HL-60/S4 treated with retinoic acid at 250 ng/mL for 4 days and 3 days (cell line): ENCODE measurements around the gene USHBP1.
"Not testable (repeated sequence)": the region's sequence is repeated elsewhere in the genome, so short reads cannot be mapped to it uniquely, and the experiment has no call there.

ENCODE experiments used
- in situ Hi-C: fragments of 300-500 bp; cut with MboI; formaldehyde crosslinking; loops from 2 replicates; pipeline ENCODE4 v1.7.0; 2022; ENCODE audit warnings: low sequenced_read_pairs

Gene USHBP1

GRCh38 chr19:17295551-17295950, 31.0 kb upstream of the USHBP1 start:
- in situ Hi-C loops = not testable (repeated sequence)

- in situ Hi-C loops = no loop called here
Measured at GRCh38 chr19:17294051-17294891, 29.7 kb upstream of the USHBP1 start.

- in situ Hi-C loops = no loop called here
Measured at GRCh38 chr19:17293605-17294004, 29.1 kb upstream of the USHBP1 start.

- in situ Hi-C loops = no loop called here
Measured at GRCh38 chr19:17292301-17293074, 27.9 kb upstream of the USHBP1 start.

GRCh38 chr19:17289489-17289888, 24.9 kb upstream of the USHBP1 start:
- in situ Hi-C loops = loop anchor here (10.0 kb wide), 1 partner anchor 215 kb away; the partner anchor contains the start of genes HAUS8 and MYO9B

GRCh38 chr19:17286752-17287151, 22.2 kb upstream of the USHBP1 start:
- in situ Hi-C loops = loop anchor here (10.0 kb wide), 1 partner anchor 212 kb away; the partner anchor contains the start of genes HAUS8 and MYO9B

GRCh38 chr19:17286263-17286662, 21.7 kb upstream of the USHBP1 start:
- in situ Hi-C loops = loop anchor here (10.0 kb wide), 1 partner anchor 211 kb away; the partner anchor contains the start of genes HAUS8 and MYO9B

- in situ Hi-C loops = loop anchor here (10.0 kb wide), 1 partner anchor 211 kb away; the partner anchor contains the start of genes HAUS8 and MYO9B
Measured at GRCh38 chr19:17285415-17286135, 21.0 kb upstream of the USHBP1 start.

- in situ Hi-C loops = loop anchor here (10.0 kb wide), 1 partner anchor 209 kb away; the partner anchor contains the start of genes HAUS8 and MYO9B
Measured at GRCh38 chr19:17283504-17283996, 19.0 kb upstream of the USHBP1 start.

GRCh38 chr19:17282488-17283125, 18.1 kb upstream of the USHBP1 start:
- in situ Hi-C loops = loop anchor here (10.0 kb wide), 1 partner anchor 208 kb away; the partner anchor contains the start of genes HAUS8 and MYO9B

GRCh38 chr19:17281391-17282304, 17.1 kb upstream of the USHBP1 start, which contains the start of gene ANKLE1:
Gene ANKLE1, plus strand, starts transcription at chr19:17281901. Its CDS starts 20 bp downstream, at chr19:17281921.
- in situ Hi-C loops = loop anchor here (10.0 kb wide), 1 partner anchor 207 kb away; the partner anchor contains the start of genes HAUS8 and MYO9B

GRCh38 chr19:17279436-17279835, 14.9 kb upstream of the USHBP1 start:
- in situ Hi-C loops = no loop called here

- in situ Hi-C loops = no loop called here
Measured at GRCh38 chr19:17275441-17276175, 11.1 kb upstream of the USHBP1 start.

- in situ Hi-C loops = not testable (repeated sequence)
Measured at GRCh38 chr19:17274892-17275291, 10.3 kb upstream of the USHBP1 start.

GRCh38 chr19:17268754-17269153, 4.2 kb upstream of the USHBP1 start:
- in situ Hi-C loops = no loop called here

- in situ Hi-C loops = no loop called here
Measured at GRCh38 chr19:17266975-17267788, 2.6 kb upstream of the USHBP1 start, which contains the start of gene BABAM1. Gene BABAM1, plus strand, starts transcription at chr19:17267443. Its CDS starts 1,364 bp downstream, at chr19:17268807.

GRCh38 chr19:17266589-17266974, 2.0 kb upstream of the USHBP1 start:
- in situ Hi-C loops = no loop called here
